H1 (cell line): ENCODE results near the gene ZBTB47. TPM values are rescaled to one million over a fixed set of nuclear protein-coding genes. Genes with fewer than 3 reads are reported as not detected.

ENCODE experiments used
- CTCF ChIP-seq, 3 experiments: IDR thresholded peaks; 1 replicate in 2 of 3; 2 replicates in 1 of 3; pipeline versions ENCODE4 v1.5.1 to v1.6.1; 2011; ENCODE audit warnings: low read length in 3 of 3, mild to moderate bottlenecking in 3 of 3, inconsistent platforms in 2 of 3, low read depth in 1 of 3, moderate library complexity in 1 of 3; ENCODE audit not compliant: insufficient read depth in 1 of 3; ENCODE audit errors: control extremely low read depth in 1 of 3
- EP300 ChIP-seq, 2 experiments: IDR thresholded peaks; 1 replicate in 1 of 2; 2 replicates in 1 of 2; pipeline ENCODE4 v1.6.1; 2011 to 2012; ENCODE audit warnings: low read depth in 2 of 2, low read length in 2 of 2, mild to moderate bottlenecking in 2 of 2, borderline replicate concordance in 1 of 2, inconsistent platforms in 1 of 2, moderate library complexity in 1 of 2
- NRF1 ChIP-seq: IDR thresholded peaks from 2 replicates; pipeline ENCODE4 v1.6.1; 2011; ENCODE audit warnings: mild to moderate bottlenecking, low read depth, low read length, improper control_type of control experiment
- SP4 ChIP-seq: IDR thresholded peaks from 2 replicates; pipeline ENCODE4 v1.6.1; 2012; ENCODE audit warnings: low read length, inconsistent platforms
- YY1 ChIP-seq: IDR thresholded peaks from 2 replicates; pipeline ENCODE4 v1.6.1; 2011; ENCODE audit warnings: low read depth, mild to moderate bottlenecking, low read length
- polyA plus RNA-seq, 7 experiments: library from polyadenylated mRNA; depleted of rRNA in 3 of 7; stranded (reverse) in 5 of 7; unstranded in 2 of 7; fragments of >200 nt in 5 of 7; fragments of 200-250 nt in 2 of 7; gene quantifications; 1 replicate in 5 of 7; 2 replicates in 1 of 7; 4 replicates in 1 of 7; pipeline versions ENCODE4 v1.2.1 to v1.2.3, GENCODE V29; 2011 to 2013; ENCODE audit warnings: missing spikeins in 2 of 7, mixed read lengths in 2 of 7
- total RNA-seq: library from RNA; stranded (reverse); fragmentation: NEBNext Ultra II Directional; extraction: Animal tissue kit (Norgen Biotek cat#: 25700); gene quantifications from 2 replicates; pipeline ENCODE4 v1.2.1, GENCODE V29; 2021

Gene ZBTB47
- total and polyA plus RNA-seq, 2 of the 8 experiments (the other 6 are each of a cell fraction or from before 2014, with no cell fraction given), result 2.8 to 4.1 TPM

GRCh38 chr3:42686832-42687650, 33.5 kb downstream of the ZBTB47 start (continued):
- TF ChIP-seq CTCF (IDR thresholded peaks at IDR 0.05; ENCODE audit: control extremely low read depth in 1 of 3, insufficient read depth in 1 of 3, low read depth in 1 of 3, low read length in 3 of 3) (no peak), YY1 (no peak), NRF1 (no peak), SP4 (no peak), EP300 (IDR thresholded peaks at IDR 0.05; ENCODE audit: borderline replicate concordance in 1 of 2, low read depth in 2 of 2, low read length in 2 of 2) (no peak)
